ENCODE measurements around the gene PKD1. TPM values are rescaled to one million over a fixed set of nuclear protein-coding genes. Genes with fewer than 3 reads are reported as not detected.

PKD1 gene
- total RNA-seq, 4 donors from 2014 or later: 207 to 542 (median 381) TPM

DNA sequence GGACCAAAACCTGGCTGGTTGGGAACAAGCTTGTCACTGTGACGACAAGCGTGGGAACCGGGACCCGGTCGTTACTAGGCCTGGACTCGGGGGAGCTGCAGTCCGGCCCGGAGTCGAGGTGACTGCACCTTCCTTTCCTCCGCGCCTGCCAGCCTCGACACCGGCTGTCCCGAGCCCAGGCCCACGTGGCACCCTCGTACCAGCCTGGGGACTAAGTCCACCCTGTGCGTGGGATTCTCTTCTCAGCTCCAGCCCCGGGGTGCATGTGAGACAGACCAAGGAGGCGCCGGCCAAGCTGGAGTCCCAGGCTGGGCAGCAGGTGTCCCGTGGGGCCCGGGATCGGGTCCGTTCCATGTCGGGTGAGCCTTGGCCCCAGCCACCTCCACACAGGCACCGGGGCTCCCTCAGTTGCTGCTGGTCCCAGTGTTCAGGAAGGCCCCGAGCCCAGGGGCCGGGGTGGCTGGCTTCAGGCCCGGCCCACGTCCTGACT, 56.3 kb downstream of the PKD1 start:
- no peaks in the 10 kb centered on the region for H3K27me3 ChIP-seq
- WGBS, 2 donors: 93 to 94% methylated on average over 19 to 25 of the region's 30 CpGs
- H3K9me3 ChIP-seq: no peaks in the 10 kb centered on the region
- TF ChIP-seq EP300 (IDR thresholded peaks at IDR 0.05) (no peak), POLR2A (IDR thresholded peaks at IDR 0.05) (no peak), CTCF (IDR thresholded peaks at IDR 0.05) (no peak)
- peaks cover 0 to 8% (median 0%) of the 10 kb centered on the region in 4 donors for H3K4me1 ChIP-seq
- no peak overlapping the region for H3K4me3 ChIP-seq
- H3K27ac ChIP-seq: no peak overlapping the region
- peaks cover 4 to 100% (median 14%) of the 10 kb centered on the region in 3 donors for H3K36me3 ChIP-seq
- DNase-seq (ENCODE audit: low spot score in 2 of 2): no peak

DNA sequence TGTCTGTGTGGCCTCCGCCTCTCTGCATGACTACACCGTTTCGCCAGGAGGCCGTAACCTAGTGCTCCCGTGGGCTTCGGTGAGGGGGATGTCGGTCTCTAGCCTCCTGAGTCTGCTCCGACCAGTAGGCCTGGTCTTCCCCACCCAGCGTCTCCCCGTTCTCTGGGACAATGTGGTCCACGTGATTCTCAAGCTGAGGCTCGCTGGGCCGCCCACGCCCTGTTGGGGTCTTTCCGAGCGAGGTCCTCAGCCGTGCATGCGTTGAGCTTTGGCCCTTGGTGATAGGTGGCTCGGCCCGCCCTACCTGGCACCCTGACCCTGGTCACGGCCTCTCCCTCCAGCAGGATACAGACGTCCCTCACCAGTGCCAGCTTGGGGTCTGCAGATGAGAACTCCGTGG, 57.0 kb downstream of the PKD1 start:
- Histone ChIP-seq H3K27ac (no peak overlapping the region), H3K4me1 (peaks cover 0 to 8% (median 0%) of the 10 kb centered on the region in 4 donors), H3K36me3 (peaks cover 4 to 100% (median 14%) of the 10 kb centered on the region in 3 donors), H3K27me3 (no peaks in the 10 kb centered on the region), H3K4me3 (no peak overlapping the region), H3K9me3 (no peaks in the 10 kb centered on the region)
- whole genome bisulfite sequencing, 2 donors: 94 to 96% methylated on average over 22 to 23 of the region's 23 CpGs
- TF ChIP-seq POLR2A (IDR thresholded peaks at IDR 0.05) (no peak), EP300 (IDR thresholded peaks at IDR 0.05) (no peak), CTCF (IDR thresholded peaks at IDR 0.05) (no peak)
- DNase-seq (ENCODE audit: low spot score in 2 of 2): no peak

DNA sequence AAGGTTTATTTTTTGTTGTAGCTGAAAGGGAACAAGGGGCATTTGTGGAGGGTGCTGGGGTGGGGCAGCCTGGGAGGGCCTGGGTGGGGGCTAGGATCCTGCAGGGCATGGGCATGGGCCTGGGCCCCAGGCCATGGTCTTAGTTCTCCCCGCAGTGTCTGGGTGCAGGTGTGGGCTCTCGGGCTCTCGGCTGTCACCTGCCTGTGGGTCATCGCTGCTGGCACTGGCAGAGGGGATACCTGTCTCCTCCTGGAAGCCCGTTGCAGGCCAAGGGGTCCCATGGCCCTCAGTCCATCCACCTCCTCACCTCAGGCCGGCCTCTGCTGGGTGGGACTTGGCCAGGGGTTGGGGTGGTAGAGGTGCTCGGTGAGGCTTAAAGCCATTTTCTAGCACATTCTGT, 57.6 kb downstream of the PKD1 start:
- Histone ChIP-seq H3K27me3 (no peaks in the 10 kb centered on the region), H3K4me1 (peaks cover 0 to 8% (median 0%) of the 10 kb centered on the region in 4 donors), H3K9me3 (no peaks in the 10 kb centered on the region), H3K4me3 (no peak overlapping the region), H3K36me3 (peaks cover 4 to 100% (median 15%) of the 10 kb centered on the region in 3 donors), H3K27ac (no peak overlapping the region)
- WGBS, 2 donors: 86 to 93% methylated on average over 4 to 7 of the region's 7 CpGs
- TF ChIP-seq EP300 (IDR thresholded peaks at IDR 0.05) (no peak), POLR2A (IDR thresholded peaks at IDR 0.05) (no peak), CTCF (IDR thresholded peaks at IDR 0.05) (no peak)
- DNase-seq (ENCODE audit: low spot score in 2 of 2): no peak

DNA sequence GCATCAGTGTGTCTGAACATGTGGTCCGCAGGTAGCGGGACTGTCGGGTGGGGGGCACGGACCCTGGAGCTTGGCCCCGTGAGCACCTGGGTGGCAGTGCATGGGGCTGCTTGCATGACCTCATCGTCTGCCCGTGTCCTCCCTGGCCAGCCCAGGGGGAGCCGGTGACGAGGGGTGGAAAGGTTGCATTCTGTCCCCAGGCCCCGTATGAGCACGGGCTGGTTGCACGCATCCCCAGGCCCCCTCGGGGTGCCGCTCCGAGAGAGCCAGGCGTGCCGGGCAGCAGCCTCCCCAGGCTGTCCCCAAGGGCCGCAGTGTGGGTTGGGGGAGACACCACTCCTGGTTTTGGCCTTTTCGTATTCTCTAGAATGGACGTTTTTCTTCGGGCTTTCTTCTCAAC, 58.0 kb downstream of the PKD1 start:
- Histone ChIP-seq H3K36me3 (peaks cover 4 to 100% (median 19%) of the 10 kb centered on the region in 3 donors), H3K9me3 (no peaks in the 10 kb centered on the region), H3K4me3 (no peak overlapping the region), H3K27me3 (no peaks in the 10 kb centered on the region), H3K4me1 (peaks cover 0 to 8% (median 0%) of the 10 kb centered on the region in 4 donors), H3K27ac (no peak overlapping the region)
- DNase-seq (ENCODE audit: low spot score in 2 of 2): no peak
- WGBS, 2 donors: 87 to 90% methylated on average over 21 of the region's 21 CpGs
- no peak for TF ChIP-seq CTCF (IDR thresholded peaks at IDR 0.05)
- TF ChIP-seq POLR2A (IDR thresholded peaks at IDR 0.05): no peak
- TF ChIP-seq EP300 (IDR thresholded peaks at IDR 0.05): no peak

DNA sequence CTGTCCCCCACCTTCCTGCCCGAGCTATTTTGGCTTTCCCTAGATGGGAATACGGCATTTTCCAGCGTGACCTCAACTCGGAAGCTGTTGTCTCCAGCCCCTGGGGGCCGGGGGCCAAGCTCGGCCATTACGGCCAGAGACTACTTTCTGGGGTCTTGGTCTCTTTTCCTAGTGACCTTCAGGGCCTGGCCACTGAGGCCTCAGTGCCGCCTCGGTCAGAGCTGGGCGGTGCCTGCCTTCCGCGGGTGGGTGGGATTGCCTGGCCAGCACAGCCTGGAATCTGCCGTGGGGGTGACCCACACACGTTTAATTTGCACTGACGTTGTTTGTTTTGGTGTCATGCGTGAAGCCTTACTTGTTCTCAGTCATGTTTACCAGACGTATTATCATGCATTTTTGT, 58.7 kb downstream of the PKD1 start:
- WGBS, 2 donors: 84 to 85% methylated on average over 17 of the region's 17 CpGs
- H3K9me3 ChIP-seq: no peaks in the 10 kb centered on the region
- H3K36me3 ChIP-seq: peaks cover 4 to 100% (median 21%) of the 10 kb centered on the region in 3 donors
- no peaks in the 10 kb centered on the region for H3K27me3 ChIP-seq
- no peak for DNase-seq (ENCODE audit: low spot score in 2 of 2)
- TF ChIP-seq EP300 (IDR thresholded peaks at IDR 0.05) (no peak), CTCF (IDR thresholded peaks at IDR 0.05) (no peak), POLR2A (IDR thresholded peaks at IDR 0.05) (no peak)
- H3K4me3 ChIP-seq: no peak overlapping the region
- peaks cover 0 to 2% (median 0%) of the 10 kb centered on the region in 4 donors for H3K4me1 ChIP-seq
- H3K27ac ChIP-seq: peak overlapping the region in 1 of 4 donors; percentile 5
